T-helper 2 cell treated with Interferon-gamma antibody and Interleukin-4, amounts not matched to agents 5 μg/mL and 100 μg/mL, for 36 hours (primary cell): ENCODE results near the gene BTBD6.

ENCODE experiments used
- DNase-seq: peaks from one replicate; pipeline ENCODE4 v3.0.0; 2021; ENCODE audit warnings: low spot score
- H3K27ac Mint-ChIP-seq: one replicate; pipeline ENCODE4 v1.8.0; 2021; ENCODE audit warnings: mild to moderate bottlenecking, mixed read lengths
- H3K27me3 Mint-ChIP-seq: one replicate; pipeline ENCODE4 v1.8.0; 2021; ENCODE audit warnings: low read depth, mixed read lengths
- H3K36me3 Mint-ChIP-seq: one replicate; pipeline ENCODE4 v1.8.0; 2021; ENCODE audit warnings: low read depth, mixed read lengths
- H3K4me1 Mint-ChIP-seq: one replicate; pipeline ENCODE4 v1.8.0; 2021; ENCODE audit warnings: low read depth, mixed read lengths
- H3K4me3 Mint-ChIP-seq: one replicate; pipeline ENCODE4 v1.8.0; 2022; ENCODE audit warnings: mild to moderate bottlenecking, moderate library complexity, mixed read lengths
- H3K9me3 Mint-ChIP-seq: one replicate; pipeline ENCODE4 v1.8.0; 2021; ENCODE audit warnings: mixed read lengths

The BTBD6 gene

DNA sequence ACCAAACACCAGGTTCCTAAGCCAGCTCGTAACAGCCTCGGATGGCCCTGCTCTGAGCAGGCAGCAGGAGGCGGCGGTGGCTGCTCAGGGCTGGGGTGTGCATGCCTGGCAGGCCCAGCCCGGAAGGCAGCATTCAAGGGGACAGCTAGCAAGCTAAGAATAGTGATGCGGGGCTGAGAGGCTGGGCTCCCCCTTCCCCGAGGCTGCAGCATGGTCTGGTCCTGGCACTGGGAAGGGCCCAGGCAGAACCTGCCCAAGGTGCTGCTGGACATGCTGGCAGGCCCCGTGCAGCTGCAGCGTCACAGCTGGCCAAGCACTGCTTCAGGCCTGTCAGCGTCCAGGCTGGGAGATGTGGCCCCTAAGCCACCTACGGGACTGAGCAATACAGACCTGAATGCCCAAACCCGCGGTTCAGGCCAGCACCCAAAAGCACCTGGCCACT lies 40.9 kb upstream of the BTBD6 start:
- DNase-seq = no peak
- H3K9me3 Mint-ChIP-seq = no peaks in the 10 kb centered on the region
- H3K4me1 Mint-ChIP-seq = no peaks in the 10 kb centered on the region
- H3K36me3 Mint-ChIP-seq = no peaks in the 10 kb centered on the region
- H3K4me3 Mint-ChIP-seq = no peak overlapping the region
- no peak overlapping the region for H3K27ac Mint-ChIP-seq
- H3K27me3 Mint-ChIP-seq = no peaks in the 10 kb centered on the region

DNA sequence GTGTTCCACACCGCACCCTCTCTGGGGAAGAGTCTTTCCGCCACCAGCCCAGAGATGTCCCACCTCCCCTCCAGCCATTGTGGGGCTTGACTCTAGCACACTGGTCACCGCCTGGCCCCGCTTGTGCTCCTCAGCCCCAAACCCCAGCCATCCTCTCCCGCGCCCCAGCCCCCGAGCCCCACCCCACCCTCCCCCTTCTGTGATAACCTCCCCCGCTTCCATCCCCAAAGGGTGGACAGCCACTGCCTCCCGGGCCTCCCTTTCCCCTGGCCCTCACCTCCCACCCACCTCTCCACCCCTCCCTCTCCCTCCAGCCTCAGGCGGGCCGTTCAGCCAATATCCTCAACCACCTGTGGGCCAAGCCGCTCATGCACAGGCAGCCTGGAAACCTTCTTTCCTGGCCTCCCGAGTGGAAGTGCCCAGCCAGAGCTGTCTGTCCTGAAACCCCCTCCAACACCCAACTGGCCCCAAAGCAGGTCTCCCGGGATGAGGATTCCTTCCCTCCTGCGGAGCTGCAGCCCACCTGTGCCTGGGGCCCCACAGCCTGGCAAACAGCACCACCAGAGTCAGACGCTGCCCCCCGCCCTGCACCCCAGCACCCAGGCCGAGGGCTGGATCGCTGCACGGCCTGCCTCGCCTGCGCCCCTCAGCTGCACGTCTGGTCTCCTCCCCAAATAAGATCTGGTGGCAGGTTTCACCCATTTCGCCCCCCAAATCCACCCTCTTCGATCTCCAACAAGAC lies 40.2 kb upstream of the BTBD6 start:
- Mint-ChIP-seq H3K9me3 (no peaks in the 10 kb centered on the region), H3K4me3 (no peak overlapping the region), H3K4me1 (no peaks in the 10 kb centered on the region), H3K36me3 (no peaks in the 10 kb centered on the region), H3K27me3 (no peaks in the 10 kb centered on the region), H3K27ac (no peak overlapping the region)
- DNase-seq = no peak

DNA sequence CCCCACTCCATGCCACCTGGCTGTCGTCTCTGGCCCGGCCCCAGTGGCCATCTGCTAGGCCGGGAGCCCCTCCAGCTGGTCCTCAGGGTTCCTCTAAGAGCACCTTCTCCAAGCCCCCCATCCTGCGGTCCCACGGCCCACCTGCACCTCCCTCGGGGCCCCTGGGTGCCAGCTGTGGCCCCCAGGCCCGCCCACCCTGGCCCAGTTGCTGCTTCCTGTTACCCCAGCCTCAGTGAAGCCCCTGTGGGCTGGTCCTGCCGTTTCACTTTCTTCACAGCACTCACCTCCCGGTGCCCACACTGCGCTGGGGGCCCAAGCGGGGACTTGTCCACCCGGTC lies 39.6 kb upstream of the BTBD6 start:
- no peaks in the 10 kb centered on the region for H3K9me3 Mint-ChIP-seq
- no peaks in the 10 kb centered on the region for H3K27me3 Mint-ChIP-seq
- no peaks in the 10 kb centered on the region for H3K4me1 Mint-ChIP-seq
- H3K27ac Mint-ChIP-seq = no peak overlapping the region
- DNase-seq = no peak
- H3K36me3 Mint-ChIP-seq = no peaks in the 10 kb centered on the region
- H3K4me3 Mint-ChIP-seq = no peak overlapping the region

DNA sequence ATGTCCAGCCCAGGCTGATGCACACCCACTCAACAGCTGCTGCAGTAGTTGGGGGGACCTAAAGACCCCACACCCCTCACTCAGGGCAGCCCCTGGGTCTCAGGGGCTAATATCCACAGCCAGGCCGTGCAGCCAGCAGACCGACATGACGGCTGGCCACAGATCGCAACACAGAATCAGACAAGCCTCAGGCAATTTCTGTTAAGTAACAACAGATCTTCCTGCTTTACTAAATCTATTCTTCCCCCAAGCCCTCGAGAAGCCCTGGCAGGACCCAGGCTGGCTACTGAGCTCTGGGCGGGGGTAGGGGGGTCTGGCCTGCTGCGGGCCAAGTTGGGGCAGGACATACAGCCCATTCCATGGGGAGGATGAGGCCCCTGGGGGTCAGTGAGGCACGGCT lies 39.2 kb upstream of the BTBD6 start:
- Mint-ChIP-seq H3K27me3 (no peaks in the 10 kb centered on the region), H3K9me3 (no peaks in the 10 kb centered on the region), H3K4me3 (no peak overlapping the region), H3K36me3 (no peaks in the 10 kb centered on the region), H3K27ac (no peak overlapping the region), H3K4me1 (no peaks in the 10 kb centered on the region)
- DNase-seq = no peak

DNA sequence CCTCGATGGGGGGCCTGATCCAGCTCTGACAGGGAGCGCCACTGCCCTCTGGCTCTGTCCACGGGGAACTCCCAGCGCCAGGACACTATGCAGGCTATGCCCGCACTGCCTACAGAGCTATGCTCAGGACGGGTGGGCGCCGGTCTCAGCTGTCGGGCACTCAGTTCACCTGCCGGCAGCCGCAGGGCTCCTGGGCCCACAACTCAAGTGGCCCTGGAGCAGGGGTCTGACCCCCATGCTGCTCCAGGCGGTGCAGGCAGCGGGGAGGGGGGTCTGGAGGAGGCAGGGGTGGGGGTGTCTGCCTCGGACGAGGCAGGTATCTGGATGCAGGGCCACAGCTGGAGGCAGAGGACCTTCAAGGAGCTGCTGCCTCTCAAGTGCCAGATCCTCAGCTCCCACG lies 38.7 kb upstream of the BTBD6 start:
- Mint-ChIP-seq H3K4me3 (no peak overlapping the region), H3K9me3 (no peaks in the 10 kb centered on the region), H3K36me3 (no peaks in the 10 kb centered on the region), H3K4me1 (no peaks in the 10 kb centered on the region), H3K27ac (no peak overlapping the region), H3K27me3 (no peaks in the 10 kb centered on the region)
- no peak for DNase-seq

DNA sequence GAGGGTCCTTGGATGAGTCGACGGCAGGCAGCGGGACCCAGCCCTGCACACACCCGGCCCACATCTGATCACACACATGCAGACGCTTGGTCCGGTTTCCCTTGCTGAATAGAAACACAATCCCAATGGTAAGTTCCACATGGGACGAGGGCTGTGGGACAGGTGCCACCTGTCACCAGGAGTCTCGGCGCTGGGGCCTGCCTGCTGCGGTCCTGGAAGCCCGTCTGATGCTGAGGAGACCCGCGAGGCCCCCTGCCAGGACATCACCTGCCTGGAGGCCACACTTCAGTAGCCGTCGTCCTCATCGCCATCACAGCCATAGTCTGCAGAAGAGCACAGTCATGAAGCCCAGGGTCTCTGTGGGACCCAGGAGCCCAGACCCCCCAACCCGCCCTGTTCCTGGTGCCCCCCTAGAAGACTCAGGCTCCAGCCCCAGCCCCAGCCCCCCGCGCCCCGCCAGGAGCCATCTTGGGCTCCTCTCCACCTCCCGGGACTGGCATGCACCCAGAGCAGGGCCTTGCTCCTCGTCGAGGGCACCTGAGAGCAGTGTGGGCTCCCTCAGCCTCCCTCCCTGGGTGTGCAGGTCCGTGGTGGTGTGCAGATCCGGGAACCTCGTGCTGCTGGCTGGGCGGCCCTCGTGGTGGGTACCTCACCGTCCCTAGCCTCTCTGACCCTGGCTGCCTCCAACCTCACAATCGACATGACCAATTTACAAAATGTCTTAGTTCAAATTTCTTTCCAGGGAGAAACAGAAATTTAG lies 37.9 kb upstream of the BTBD6 start:
- H3K4me3 Mint-ChIP-seq = no peak overlapping the region
- no peaks in the 10 kb centered on the region for H3K4me1 Mint-ChIP-seq
- H3K27me3 Mint-ChIP-seq = no peaks in the 10 kb centered on the region
- DNase-seq = no peak
- no peaks in the 10 kb centered on the region for H3K36me3 Mint-ChIP-seq
- H3K27ac Mint-ChIP-seq = no peak overlapping the region
- no peaks in the 10 kb centered on the region for H3K9me3 Mint-ChIP-seq

DNA sequence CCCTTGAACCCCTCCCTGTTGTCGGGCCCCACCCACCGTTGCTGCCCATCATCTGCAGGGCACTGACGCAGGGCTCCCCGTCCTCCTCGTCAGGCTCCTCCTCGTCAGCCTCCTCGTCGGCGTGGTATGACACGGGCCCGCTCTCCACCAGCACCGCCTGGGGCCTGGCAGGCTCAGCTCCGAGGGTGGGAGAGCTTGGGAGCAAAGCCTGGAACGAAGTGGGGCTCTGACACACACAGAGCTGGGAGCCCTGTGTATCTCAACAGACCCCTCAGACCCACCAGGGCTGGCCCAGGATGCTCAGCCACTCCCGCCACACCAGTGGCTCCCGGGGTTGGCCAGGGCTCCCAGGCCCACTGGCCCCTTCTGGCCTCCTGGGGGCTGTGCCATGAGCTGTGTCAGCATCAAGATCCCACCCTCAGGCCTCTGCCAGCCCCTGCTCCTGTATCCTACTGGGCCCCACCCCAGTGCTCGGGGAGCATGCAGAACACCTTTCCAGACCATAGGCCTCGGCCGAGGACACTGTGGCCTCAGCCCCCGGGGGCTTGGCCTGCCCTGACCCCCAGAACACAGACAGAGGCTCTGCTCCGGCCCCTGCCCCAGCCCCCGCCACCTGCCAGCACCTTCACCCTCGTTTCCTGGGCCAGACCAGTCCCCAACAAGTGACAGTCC lies 37.1 kb upstream of the BTBD6 start:
- no peak overlapping the region for H3K27ac Mint-ChIP-seq
- no peaks in the 10 kb centered on the region for H3K9me3 Mint-ChIP-seq
- no peak for DNase-seq
- H3K4me1 Mint-ChIP-seq = no peaks in the 10 kb centered on the region
- no peaks in the 10 kb centered on the region for H3K27me3 Mint-ChIP-seq
- no peak overlapping the region for H3K4me3 Mint-ChIP-seq
- peaks cover 6% of the 10 kb centered on the region for H3K36me3 Mint-ChIP-seq

DNA sequence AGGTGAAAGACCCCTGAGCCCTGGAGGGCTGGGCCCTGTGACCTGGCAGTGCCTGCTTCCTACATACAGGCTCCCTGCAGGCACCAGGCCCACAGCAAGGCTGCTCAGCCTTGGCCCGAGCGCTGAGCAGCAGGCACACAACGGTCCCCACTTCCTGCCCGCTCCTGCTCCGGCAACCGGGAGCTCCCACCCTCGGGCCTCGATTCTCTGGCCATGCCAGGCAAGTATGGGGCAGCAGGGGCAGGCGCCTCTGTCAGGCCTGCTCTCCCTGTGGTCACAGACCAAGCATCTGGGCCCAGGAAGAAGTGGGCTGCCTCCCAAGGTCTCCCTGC lies 36.6 kb upstream of the BTBD6 start:
- peaks cover 6% of the 10 kb centered on the region for H3K36me3 Mint-ChIP-seq
- no peak overlapping the region for H3K27ac Mint-ChIP-seq
- H3K9me3 Mint-ChIP-seq = no peaks in the 10 kb centered on the region

DNA sequence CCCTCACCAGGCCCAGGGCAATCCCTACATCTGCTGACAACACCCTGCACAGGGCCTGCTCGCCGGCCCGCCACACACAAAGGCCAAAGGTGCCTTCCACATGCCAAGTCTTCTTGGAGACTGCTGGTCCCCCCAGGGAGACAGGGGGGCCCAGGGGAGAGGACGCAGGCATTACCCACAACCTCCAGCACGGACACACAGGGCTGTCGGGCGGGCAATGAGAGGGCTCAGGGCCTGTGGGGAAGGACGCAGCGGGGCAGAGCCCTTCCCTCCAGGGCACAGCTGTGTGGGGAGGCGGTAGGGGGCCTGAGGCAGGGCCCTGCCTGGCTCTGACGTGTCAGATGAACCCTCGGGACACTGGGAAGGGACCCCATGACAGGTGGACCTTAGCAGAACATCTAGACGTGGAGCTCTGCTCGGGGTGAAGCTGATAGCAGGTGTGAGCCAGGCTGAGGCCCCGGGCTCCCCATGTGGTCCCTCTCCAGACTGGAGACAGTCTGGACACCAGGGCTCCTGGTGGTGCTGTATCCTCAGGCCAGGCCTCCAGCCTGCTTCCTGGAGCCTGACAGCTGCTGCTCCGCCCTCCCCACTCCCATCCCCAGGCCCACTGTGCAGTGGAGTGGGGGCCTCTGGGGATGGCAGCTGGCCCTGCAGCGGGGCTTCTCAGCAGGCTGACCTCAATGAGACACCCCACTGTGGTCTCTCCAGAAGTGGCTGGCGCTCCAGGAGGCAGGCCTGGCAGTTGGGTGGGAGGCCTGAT lies 35.6 kb upstream of the BTBD6 start:
- Mint-ChIP-seq H3K27me3 (no peaks in the 10 kb centered on the region), H3K4me3 (no peak overlapping the region), H3K36me3 (peaks cover 6% of the 10 kb centered on the region), H3K4me1 (no peaks in the 10 kb centered on the region), H3K27ac (no peak overlapping the region), H3K9me3 (no peaks in the 10 kb centered on the region)
- no peak for DNase-seq

More for the DNA sequence above, 36.6 kb upstream of the BTBD6 start:
- H3K27me3 Mint-ChIP-seq = no peaks in the 10 kb centered on the region
- no peak overlapping the region for H3K4me3 Mint-ChIP-seq
- no peak for DNase-seq
- no peaks in the 10 kb centered on the region for H3K4me1 Mint-ChIP-seq

DNA sequence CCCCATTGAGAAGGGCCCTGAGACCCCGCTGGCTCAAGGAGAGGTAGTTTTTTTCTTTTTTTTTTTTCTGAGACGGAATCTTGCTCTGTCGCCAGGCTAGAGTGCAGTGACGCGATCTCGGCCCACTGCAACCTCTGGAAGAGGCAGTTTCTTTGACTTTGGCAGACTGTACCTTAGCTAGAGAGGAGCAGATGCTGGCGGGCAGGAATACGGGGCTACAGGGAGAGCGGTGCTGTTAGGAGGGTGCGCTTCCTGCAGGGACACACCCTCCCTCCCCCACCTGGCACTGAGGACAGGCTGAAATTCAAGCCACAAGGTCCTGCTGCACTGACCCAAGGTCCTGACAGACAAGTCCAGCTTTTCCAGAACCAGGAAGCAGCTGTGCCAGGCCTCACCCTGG lies 35.0 kb upstream of the BTBD6 start:
- H3K27me3 Mint-ChIP-seq = no peaks in the 10 kb centered on the region
- H3K4me1 Mint-ChIP-seq = no peaks in the 10 kb centered on the region
- H3K36me3 Mint-ChIP-seq = peaks cover 6% of the 10 kb centered on the region
- no peak overlapping the region for H3K27ac Mint-ChIP-seq
- H3K9me3 Mint-ChIP-seq = no peaks in the 10 kb centered on the region
- no peak overlapping the region for H3K4me3 Mint-ChIP-seq
- DNase-seq = no peak

DNA sequence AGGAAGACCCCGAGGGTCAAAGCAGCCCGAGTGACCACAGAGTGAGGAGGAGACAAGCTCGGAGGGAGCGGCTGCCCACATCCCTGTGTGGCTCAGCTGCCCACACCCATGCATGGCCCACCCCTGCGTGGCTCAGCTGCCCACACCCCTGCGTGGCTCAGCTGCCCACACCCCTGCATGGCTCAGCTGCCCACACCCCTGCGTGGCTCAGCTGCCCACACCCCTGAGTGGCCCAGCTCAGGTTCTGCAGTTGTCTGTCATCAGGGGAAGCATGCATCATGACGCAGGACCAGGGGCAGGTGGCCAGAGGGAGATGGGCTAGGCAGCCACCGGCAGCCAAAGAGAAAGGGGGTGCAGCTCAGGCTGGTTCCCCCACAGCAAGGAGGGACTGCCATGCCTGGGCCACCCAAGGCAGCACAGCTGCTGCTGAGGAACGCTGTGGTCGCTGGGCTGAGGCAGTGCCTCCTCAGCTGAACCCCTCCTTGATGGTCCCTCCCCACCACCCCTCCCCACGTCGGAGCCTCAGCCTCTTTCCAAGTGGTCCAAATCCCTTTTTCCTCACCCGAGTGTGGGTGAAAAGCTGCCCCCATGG lies 33.9 kb upstream of the BTBD6 start:
- Mint-ChIP-seq H3K4me1 (no peaks in the 10 kb centered on the region), H3K4me3 (no peak overlapping the region), H3K27ac (no peak overlapping the region), H3K36me3 (peaks cover 8% of the 10 kb centered on the region), H3K9me3 (no peaks in the 10 kb centered on the region), H3K27me3 (no peaks in the 10 kb centered on the region)
- no peak for DNase-seq

DNA sequence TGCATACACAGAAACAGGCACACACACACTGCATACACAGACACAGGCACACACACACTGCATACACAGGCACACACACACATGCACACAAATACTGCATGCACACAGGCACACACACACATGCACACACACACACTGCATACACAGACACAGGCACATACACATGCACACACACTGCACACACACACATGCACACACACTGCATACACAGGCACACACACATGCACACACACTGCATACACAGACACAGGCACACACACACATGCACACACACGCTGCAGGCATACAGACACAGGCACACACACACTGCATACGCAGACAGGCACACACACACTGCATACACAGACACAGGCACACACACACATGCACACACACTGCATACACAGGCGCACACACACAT lies 32.7 kb upstream of the BTBD6 start:
- Mint-ChIP-seq H3K36me3 (peaks cover 10% of the 10 kb centered on the region), H3K27me3 (no peaks in the 10 kb centered on the region), H3K27ac (no peak overlapping the region), H3K4me3 (no peak overlapping the region), H3K9me3 (no peaks in the 10 kb centered on the region), H3K4me1 (no peaks in the 10 kb centered on the region)
- DNase-seq = no peak

DNA sequence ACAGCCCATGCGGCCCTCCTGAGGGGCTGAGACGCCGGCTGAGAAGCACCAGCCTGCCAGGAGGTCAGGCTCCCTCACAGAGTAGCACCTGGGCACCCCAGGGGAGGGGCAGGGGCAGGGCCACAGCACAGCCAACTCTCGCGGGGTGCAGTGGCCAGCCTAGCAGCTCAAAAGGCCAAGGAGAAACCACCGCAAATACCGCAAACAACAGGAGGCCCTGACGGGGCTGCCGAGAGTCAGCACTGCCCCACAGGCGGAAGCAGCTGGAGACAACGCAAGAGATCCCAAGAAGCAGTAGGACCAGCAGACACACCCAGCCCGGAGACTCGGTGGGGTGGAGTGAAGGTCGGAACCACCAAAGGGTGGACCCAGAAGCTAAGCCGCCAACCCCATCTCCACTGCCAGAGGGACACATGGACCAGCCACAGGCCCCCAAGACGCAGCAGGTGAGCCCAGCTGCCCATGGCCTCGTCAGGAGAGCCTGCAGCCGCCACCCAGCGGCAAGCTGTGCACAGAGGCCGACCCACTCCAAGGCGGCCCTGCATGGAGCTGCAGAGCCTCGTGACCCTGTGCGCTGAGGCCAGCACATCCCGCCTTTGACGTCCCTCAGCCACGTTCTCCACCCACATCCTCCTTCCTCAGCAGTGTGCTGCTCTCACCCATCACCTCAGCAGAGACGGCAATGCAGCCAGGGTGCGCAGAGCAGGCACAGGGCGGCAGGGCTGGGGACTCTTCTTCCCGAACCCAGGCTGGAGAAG lies 31.7 kb upstream of the BTBD6 start:
- Mint-ChIP-seq H3K9me3 (no peaks in the 10 kb centered on the region), H3K4me1 (no peaks in the 10 kb centered on the region), H3K27me3 (no peaks in the 10 kb centered on the region), H3K27ac (no peak overlapping the region), H3K36me3 (peaks cover 14% of the 10 kb centered on the region), H3K4me3 (no peak overlapping the region)
- no peak for DNase-seq
